GM06990 (cell line): ENCODE results near the gene C1QTNF9B.
A peak's percentile ranks its signal among the peaks of the same experiment; 100 is the strongest.
"Not testable (repeated sequence)": the region's sequence is repeated elsewhere in the genome, so short reads cannot be mapped to it uniquely, and the experiment has no call there.

Experiments used
- DNase-seq: peaks from one replicate; pipeline ENCODE4 v3.0.0-alpha.2; 2011; ENCODE audit not compliant: insufficient read length; ENCODE audit errors: extremely low read depth
- H3K27me3 ChIP-seq: replicated peaks from 2 replicates; pipeline ENCODE4 v1.6.0; 2011; ENCODE audit warnings: low read length; ENCODE audit not compliant: control insufficient read depth, insufficient read depth
- H3K36me3 ChIP-seq: 2 replicates; pipeline ENCODE4 v1.5.1; 2011; ENCODE audit warnings: low read length; ENCODE audit not compliant: control insufficient read depth, insufficient read depth
- H3K4me3 ChIP-seq: replicated peaks from 2 replicates; pipeline ENCODE4 v1.5.1; 2011; ENCODE audit warnings: low read depth, mild to moderate bottlenecking, control low read depth, low read length
- TF ChIP-seq, protein P1 (sequence below): IDR thresholded peaks from 2 replicates; pipeline ENCODE4 v1.5.1; 2011; ENCODE audit warnings: low read length, control low read depth, mild to moderate bottlenecking, inconsistent platforms; ENCODE audit not compliant: insufficient read depth, poor library complexity, severe bottlenecking

Gene C1QTNF9B

DNA sequence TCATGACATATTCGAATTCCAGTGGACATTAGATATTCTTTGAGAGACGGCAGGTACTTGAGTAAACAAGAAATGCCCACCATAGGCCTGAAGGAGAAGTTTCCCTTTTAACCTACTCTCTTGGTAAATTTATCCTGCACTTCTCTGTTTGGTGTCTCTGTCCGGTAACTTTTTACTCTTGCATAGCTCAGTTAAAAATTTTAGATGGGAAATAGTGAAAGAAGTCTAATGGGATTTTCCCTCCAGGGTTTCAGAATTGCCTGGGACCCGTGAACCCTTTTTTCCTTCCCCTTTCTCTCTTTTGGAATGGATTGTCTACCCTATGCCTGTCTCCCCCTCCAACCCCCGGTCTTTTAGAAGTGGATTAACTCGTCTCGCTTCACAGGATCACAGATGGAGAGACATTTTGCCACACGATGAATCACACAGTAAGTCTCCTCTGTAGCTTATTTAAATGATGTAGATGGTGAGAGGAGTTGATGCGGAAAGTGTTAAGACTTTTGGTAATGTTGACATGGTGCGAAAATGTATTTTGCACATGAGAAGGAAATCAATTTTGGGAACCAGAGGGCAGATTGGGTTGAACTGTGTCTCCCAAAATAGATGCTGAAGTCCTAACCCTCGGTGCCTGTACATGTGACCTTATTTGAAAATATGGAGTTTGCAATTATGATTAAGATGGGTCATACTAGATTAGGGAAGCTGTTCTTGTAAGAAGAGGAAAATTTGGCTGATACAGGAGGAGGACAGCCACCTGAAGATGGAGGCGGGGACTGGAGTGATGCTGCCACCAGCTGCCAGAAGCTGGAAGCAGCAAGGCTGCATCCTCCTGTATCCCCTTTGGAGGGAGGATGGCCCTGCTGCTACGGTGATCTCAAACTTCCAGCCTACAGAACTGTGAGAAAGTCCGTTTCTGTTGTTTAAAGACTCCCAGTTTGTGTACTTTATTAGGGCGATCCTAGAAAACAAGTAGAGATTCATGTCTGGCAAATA lies 7.4 kb downstream of the C1QTNF9B start:
- Histone ChIP-seq H3K27me3 (no peaks in the 10 kb centered on the region), H3K4me3 (peak overlapping the region; percentile 98), H3K36me3 (no peaks in the 10 kb centered on the region)
- DNase-seq = no peak
- TF ChIP-seq, protein P1, sequence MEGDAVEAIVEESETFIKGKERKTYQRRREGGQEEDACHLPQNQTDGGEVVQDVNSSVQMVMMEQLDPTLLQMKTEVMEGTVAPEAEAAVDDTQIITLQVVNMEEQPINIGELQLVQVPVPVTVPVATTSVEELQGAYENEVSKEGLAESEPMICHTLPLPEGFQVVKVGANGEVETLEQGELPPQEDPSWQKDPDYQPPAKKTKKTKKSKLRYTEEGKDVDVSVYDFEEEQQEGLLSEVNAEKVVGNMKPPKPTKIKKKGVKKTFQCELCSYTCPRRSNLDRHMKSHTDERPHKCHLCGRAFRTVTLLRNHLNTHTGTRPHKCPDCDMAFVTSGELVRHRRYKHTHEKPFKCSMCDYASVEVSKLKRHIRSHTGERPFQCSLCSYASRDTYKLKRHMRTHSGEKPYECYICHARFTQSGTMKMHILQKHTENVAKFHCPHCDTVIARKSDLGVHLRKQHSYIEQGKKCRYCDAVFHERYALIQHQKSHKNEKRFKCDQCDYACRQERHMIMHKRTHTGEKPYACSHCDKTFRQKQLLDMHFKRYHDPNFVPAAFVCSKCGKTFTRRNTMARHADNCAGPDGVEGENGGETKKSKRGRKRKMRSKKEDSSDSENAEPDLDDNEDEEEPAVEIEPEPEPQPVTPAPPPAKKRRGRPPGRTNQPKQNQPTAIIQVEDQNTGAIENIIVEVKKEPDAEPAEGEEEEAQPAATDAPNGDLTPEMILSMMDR = peak; percentile 63

DNA sequence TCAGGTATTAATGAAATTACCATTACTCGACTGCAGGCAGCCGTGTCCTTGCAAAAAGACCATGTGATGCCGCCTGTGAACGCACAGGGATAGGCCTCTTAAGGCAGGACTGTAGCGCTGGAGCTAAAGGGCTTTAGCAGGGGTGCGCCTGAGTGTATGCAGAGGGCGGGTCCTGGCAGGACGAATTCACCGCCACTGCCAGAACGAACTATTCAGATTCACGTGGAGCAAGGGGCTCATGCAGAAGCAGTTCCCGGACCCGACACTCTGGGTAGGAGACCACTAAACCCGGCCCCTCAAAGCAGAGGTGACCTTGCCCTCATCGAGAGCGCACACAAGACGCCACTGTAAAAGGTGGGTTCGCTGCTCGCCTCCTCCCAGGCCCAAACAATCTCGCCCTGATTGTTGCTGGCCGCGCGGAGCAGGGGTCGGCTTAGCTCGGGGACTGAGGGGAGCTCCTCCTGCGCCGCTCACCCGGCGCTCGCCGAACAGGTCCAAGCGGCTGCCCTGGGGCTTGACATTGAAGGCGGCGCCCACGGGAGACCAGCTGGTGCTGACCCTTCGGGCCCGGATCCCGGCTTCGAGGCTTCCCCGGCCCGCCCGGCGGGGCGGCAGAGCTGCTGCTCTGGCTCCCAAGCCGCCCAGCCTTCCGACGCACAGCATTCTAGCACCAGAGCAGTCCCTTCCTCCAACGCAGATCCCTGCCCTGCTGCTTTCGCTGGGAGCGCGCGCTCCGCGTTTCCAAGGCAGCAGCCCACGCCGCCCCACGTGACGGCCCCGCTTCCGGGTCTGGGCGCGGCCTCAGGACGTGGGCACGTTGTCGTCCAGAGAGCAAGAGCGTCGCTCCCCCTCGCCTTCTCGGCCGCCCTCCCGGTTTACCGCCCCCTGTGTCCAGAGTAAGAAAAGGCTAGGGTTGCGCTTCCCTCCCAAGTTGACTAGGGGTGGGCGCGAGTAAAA lies 8.4 kb downstream of the C1QTNF9B start, which contains the start of gene MIPEP:
MIPEP (minus strand) TSS at position 743 of the 957 bp plus-strand sequence; CDS start at position 663, 80 bp downstream.
- Histone ChIP-seq H3K4me3 (peak within 1 kb of the TSS; percentile 98), H3K36me3 (no peaks in the 10 kb centered on the region), H3K27me3 (no peaks in the 10 kb centered on the region)
- DNase-seq = peak; percentile 95
- TF ChIP-seq, protein P1 = peak; percentile 94

DNA sequence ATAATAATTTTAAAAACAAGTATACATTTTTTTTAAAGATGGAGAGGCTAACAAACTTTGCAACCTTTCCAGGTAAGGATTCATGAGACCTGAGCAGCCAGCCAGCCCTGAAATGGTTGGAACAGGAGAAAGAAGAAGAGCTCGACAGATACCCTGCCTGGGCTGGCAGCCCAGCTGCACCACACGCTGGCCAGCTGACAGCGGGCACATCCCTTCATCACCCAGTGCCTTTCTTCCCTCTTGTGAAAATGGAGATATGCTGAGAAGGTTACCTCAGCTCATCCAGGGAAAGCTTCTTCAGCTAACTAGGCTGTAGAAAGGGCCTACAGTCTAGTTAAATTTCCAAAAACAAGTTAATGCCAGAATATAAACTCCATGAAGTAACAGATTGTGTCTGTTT lies 12.9 kb downstream of the C1QTNF9B start:
- not testable (repeated sequence) for DNase-seq, H3K36me3 ChIP-seq, H3K27me3 ChIP-seq, H3K4me3 ChIP-seq

DNA sequence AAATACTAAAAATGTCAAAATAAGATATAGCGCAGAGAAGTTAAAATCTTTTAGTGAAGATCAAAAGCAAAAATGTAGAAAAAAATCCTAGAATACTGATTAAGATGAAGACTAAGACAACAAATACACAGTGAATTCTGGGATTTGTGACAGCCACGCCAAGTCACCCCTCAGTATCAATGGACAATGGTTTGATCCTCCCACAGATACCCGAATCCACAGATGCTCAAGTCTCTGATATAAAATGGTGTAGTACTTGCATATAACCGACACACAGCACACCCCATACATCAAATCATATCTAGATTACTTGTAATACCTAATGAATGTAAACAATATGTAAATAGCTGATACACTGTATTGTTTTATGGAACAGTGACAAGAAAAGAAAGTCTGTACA lies 14.0 kb downstream of the C1QTNF9B start:
- H3K27me3 ChIP-seq = no peaks in the 10 kb centered on the region
- TF ChIP-seq, protein P1 = no peak
- no peak for DNase-seq
- H3K4me3 ChIP-seq = no peak overlapping the region
- peaks cover 1% of the 10 kb centered on the region; the same call in 1 of the 2 replicates for H3K36me3 ChIP-seq

DNA sequence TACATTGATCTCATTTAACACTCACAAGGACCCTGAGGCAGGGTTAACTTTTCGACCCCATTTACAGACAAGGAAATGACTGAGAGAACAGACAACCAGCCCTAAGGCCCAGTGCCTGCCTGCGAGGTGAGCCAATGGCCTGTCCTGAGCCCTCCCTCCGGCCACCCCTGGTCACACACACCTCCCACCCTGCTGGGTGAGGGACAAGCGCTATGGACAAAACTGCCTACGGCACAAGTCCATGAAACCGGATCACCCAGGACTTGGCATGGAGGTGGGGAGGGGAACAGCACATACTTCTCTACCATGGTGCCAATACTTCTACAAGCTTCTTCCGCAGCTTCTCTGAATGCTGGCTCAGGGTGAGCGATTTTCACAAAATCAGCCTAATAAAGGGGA lies 15.9 kb downstream of the C1QTNF9B start:
- not testable (repeated sequence) for H3K27me3 ChIP-seq, DNase-seq, H3K4me3 ChIP-seq, H3K36me3 ChIP-seq

DNA sequence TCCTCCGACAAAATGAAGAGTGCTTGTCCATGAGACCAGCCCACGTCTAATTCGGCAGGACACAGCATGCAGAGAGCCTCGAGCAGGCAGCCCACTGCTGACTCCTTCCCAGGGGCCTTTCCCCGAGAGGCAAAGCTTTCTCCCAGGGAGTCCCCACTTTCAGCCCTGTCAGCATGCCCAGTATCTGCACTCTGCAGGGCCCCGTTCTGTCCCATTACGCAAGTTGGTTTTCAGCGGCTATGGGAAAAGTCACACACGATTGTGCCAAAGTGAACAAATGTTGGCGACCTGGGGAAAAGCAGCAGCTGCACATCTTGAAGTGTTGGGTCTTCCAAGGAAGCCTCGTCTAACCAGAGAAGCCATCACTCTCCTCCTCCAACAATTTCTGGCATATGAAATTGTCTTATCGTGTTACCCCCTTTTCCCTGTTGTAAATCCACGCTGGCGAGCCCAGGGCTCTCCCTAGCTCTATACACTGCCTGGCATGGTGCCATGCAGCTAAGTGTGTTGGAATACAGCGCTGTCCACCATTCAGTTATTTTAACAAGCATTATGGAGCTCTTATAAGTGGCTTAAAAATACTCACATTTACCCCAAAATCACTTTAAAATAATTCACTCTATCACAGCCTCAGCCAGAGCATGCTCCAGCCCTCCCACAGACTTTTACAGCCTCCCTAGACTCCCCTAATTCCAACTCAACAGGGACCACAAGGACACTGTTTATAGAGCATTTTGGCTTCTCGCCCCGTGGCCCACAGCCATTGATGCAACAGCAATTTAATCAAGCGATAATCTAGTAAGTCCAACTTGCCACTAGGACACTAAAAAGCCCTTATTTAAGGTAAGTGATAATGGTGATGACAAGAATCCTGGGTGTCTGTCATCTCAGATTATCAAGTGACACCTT lies 16.6 kb downstream of the C1QTNF9B start:
- not testable (repeated sequence) for H3K36me3 ChIP-seq, H3K4me3 ChIP-seq, H3K27me3 ChIP-seq, DNase-seq
